D341Med (cell line): ENCODE measurements around the gene TRPV4.

ENCODE experiments used
- DNase-seq: peaks from one replicate; pipeline ENCODE4 v3.0.0; 2012; ENCODE audit warnings: low spot score

TRPV4 gene

DNA sequence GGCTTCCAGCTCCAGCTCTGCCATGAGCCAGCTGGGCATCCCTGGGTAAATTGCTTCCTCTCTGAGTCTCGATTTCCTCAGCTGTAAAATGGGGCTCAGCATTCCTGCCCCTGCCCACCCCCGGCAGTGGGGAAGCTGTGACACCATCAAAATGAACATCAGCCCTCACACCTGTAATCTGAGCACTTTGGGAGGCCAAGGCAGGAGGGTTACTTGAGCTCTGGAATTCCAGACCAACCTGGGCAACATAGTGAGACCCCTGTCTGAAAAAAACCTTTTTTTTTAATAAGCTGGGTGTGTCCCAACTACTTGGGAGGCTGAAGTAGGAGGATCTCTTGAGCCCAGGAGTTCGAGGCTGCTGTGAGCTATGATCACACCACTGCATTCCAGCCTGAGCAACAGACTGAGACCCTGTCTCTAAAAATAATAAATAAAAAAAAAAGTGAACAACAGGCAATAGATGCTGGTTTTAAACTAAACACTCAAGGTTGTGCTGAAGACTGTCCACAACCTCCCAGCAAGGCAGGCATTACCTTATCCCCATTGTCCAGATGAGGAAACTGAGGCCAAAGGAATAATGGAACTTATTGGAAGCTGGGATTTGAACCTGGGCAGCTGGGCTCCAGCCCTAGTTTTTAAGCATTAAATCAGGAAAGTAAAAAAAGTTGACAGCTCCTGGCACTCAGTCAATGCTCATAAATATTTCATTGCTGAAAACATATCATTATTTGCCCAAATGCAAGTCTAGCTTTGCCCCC lies 4.3 kb downstream of the TRPV4 start:
- DNase-seq, result no peak

DNA sequence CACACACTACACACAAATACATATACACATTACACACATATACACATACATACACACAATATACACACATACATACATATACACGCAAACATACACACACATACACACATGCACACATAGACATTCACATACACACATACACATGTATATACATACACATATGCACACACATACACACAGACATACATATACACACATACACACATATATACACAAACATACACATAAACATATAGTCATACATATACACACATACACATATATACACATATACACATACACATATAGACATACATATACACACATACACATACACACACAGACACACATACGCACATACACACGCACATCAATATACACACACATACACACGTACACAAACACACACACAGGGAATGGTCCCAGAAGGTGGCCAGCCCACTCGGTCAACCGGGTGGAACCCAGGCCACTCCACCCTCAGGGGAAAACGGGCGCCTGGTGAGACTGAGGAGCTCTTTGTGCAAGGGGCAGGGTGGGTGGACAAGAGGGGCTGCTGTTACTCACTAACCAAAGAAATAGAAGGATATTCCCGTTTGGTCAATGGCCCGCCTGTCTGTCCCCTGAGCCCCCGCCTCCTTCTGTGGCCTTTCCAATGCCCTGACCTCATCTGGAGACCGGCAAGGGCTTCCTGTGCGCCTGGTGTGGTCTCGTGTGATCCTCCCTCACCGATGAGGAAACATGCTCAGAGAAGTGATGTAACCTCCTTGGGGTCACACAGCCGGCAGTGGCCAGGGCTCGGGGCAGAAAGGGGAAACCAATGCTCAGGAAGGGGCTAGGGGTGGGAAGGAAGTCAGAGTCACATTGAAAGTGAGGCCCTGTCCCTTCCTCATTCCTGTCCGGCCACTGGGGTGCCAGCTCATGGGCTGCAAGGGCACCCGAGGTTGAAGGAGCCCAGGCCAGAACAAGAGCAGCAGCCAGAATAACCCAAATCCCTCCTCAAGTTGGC lies 5.3 kb downstream of the TRPV4 start:
- no peak for DNase-seq

DNA sequence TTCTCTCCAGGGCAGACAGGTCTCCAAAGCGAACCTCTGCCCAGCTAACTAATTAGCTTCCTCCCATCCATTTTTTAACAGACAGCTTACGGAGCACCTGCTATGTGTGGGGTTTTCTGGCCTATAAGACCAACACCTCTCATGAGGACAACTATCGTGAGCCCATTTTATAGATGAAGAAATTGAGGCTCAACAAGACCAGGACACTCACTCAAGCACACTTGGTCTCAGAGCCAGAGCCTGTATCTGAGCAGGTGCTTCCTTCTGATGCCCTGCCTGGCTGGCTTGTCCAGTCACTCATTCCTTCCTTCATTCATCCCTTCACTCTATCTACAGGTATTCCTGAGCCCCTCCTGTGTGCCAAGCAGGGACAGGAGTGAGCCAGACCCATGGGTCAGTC lies 6.1 kb downstream of the TRPV4 start:
- no peak for DNase-seq

DNA sequence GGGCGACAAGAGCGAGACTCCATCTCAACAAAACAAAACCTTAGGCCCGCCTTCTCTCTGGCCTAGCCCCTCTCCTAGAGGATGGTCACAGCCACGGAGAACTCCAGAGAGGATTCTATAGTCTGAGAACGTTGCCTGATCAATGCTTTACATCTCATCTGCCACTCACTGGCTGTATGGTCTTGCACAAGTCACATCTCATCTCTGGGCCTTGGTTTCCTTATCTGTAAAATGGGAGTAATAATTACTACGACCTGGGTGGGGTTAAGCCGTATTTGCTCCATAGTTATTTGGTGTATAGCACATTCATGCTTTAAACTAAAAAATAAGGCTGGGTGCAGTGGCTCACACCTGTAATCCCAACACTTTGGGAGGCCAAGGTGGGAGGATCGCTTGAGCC lies 8.5 kb downstream of the TRPV4 start:
- DNase-seq, result no peak

DNA sequence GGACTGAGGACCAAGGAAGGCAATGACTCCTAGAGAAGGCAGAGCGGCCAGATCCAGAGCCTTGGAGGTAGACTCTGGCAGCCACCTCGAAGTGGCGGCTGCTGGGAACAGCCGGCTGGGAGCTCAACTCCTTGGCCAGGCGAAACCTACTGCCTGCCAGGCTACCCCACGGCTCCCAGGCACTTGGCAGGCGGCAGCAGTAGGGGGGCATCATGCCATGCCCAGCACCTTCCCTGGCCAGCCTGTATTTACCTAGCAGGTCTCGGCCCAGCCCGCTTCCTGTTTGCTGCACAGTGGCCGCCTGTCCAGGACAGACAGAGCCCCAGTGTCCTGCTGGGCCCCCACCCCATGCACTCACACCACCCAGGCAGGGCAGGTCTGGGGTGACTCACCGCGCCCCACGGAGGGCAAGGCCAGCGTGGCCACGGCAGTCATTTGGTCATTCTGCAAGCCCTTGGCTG lies 10.2 kb downstream of the TRPV4 start:
- DNase-seq, result no peak

DNA sequence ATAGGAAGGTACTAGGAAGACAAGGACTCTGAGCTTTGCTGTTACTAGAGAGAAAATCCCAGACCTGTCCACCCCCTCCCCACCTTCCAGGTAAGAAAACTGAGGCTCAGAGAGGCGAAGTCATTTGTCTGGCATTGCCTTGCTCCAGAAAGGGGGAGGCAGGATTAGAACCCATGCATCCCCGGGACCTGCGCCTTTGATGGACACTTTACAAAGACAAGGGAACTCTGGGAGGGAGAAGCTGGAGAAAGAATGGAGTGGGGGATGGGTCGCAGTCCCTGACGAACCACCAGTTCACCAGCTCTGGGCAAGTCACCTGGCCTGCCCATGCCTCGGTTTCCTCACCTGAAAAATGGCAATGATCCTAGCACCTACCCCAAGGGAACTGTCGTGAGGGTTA lies 10.8 kb downstream of the TRPV4 start:
- DNase-seq, result no peak

DNA sequence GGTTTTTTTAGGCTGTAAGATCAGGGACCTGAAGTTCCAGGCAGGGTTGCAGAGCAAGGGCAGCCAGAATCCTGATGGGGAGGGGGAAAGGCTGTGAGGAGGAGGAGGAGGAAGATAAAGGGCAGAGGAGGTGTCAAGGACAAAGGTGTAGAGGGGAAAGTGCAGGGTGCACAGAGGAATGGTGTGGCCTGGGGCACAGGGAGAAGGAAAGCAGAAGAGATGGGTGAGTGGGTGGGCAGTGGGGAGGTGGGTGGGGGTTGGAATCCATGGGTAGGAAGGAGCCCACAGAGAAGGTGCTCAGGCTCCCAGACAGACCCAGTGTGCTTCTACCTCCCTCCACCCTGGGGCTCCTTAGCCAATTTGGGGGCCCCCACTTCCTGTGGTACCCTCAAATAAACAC lies 11.2 kb downstream of the TRPV4 start:
- no peak for DNase-seq

DNA sequence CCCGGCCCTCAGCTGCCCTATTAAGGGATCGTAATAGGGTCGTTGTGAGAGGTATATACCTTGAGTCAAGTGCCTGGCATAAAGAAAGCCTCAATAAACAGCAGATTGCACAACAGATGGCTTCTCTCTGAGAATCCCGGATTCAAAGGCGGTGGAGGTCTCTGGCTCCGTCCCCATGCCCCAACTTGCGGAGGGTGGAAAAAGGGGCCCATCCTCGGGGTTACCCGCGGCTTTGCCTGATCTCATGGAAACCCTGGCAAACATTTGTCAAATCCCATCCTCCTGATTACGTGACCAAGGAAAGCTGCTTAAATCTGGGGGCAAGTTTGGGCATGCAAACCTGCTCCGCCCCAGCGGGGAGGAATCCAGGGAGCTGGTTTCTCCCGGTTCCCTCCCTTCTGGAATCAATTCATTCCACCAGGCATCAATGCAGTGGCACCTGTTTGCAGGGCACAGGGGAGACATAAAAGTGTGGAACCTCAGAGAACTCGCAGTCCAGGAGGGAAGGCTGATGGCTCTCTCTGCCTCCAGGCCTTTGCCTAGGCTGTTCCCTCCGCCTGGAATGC lies 12.3 kb downstream of the TRPV4 start:
- DNase-seq, result peak; percentile 92

DNA sequence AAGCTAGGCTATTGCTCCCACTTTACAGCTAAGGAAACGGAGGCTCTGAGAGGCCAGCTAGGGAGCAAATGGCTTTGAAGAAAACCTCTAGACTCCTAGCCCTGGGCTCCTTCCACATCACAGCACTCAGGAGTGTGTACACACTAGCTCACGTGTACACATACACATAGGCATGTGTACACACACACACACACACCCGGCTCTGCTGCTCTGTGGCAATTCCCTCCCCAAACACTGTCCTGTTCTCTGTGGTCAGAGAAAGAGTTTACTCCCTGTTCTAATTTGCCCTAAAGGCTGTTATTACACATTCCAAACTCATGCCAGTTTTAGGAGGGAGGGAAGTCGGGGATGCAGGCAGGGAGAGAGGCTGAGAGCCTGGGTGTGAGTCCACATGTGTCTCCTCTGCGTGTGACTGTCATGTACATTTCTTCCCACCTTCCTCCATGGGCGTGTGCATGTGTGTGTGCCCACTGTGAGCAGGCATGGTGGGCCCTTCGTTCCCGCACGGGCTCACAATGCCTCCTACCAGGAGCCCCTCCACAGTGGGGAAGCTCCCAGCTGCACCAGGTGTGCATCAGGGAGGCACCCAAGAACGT lies 14.2 kb downstream of the TRPV4 start:
- DNase-seq, result no peak

DNA sequence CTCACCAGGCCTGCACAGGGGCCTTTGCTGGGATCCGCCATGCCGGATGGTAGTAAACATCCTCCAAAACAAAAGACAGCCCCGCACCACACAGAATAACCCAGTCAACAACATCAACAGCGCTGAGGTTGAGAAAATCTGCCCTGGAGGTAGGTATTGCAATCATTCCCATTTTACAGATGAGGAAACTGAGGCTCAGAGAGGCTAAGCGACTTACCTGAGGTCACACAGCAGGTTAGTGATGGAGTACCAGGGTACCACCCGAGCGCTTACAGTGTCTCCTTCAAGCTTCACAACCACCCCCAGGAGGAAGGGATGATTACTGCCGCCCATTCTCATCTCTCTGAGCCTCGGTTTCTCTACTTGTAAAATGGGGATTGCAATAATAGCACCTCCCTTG lies 14.9 kb downstream of the TRPV4 start:
- no peak for DNase-seq

DNA sequence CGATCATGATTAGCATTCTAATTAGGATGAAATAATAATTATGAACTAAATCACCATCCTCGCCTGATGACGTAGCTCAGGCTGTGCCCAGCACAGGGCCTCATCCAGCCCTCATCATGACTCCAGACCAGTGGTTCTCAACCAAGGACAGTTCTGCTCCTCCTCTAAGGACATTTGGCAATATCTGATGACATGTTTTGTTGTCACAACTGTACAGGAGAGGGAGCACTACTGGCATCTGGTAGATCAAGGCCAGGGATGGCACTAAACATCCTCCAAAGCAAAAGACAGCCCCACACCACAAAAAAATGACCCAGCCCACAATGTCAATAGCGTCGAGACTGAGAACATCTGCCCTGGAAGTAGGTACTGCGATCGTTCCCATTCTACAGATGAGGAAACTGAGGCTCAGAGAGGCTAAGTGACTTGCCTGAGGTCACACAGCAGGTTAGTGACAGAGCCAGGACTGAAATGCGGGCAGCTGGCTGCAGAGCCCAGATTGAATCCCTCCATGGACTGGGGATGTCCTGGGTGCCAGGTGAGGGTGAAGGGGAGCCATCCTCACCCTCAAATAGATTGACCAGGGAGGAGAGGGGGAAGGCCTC lies 15.5 kb downstream of the TRPV4 start:
- DNase-seq, result no peak

DNA sequence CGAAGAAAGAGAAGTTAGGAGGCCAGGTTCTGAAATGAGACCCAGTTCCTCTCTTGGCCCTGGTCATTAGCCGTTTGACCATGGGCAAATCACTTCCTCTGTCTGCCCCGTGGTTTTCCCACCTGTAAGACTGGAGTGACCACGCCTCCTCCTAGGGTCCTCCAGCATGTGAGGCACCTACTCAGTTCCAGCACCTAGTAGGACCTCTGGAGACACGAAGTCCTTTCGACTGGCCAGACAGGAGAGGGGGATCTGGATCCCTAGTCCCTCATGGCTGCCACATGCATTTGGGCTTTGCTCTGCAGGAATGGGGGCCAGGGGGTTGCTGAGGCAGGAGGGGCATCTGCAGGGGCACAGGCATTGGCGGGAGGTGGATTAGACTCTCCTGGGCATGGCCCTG lies 16.3 kb downstream of the TRPV4 start:
- no peak for DNase-seq

DNA sequence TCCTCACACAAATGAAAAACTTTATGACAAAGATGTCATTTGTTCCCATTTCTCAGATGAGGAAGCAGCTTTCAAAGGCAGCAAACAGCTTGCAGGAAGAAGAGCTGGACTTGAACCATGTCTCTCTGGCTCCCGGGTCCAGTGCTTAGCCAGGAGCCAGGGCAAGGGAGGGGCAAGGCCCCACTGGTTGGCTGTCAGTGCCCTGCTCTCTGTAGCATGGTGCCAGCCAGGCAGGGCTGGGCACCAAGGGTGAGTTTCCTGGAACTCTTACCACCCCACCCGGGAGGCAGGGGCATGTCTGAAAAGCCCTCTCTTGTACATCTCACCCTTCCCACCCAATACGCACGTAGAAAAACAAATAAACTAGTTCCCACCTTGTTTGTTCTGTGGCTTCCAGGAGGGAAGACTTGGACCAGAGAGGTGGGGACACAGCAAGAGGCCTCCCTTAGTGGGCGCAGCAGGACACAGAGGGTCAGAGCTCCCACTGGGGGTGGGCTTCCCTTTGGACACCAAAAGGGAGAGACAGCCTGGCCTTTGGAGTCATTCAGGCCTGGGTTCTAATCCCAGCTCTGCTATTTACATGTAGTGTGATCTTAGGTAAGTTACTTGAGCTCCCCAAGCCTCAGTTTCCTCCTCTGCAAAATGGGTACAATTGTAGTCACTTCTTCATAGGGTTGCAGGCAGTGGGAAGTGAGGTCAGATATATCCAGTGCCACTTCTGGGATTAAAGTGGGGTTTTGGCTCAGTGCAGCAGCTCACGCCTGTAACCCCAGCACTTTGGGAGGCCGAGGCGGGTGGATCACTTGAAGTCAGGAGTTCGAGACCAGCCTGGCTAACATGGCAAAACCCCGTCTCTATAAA lies 17.2 kb downstream of the TRPV4 start:
- DNase-seq, result no peak

DNA sequence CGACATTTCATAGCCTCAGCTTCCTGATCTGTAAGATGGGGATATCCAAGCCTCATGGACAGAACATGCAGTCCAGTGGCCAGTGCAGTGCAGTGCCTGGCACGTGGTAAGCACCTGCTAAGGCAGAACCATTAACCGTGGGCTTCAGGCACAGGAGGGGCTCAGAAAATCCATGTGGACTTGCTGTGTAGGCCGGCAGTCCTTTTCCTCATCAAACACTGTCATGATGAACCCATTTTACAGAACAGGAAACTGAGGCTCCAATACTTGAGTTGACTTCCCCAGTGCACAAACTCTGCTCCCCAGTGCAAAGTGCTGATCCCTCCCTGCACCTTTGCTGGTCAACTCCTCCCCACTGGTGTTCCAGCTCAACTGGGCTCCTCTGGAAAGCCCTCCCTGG lies 18.0 kb downstream of the TRPV4 start:
- DNase-seq, result no peak

DNA sequence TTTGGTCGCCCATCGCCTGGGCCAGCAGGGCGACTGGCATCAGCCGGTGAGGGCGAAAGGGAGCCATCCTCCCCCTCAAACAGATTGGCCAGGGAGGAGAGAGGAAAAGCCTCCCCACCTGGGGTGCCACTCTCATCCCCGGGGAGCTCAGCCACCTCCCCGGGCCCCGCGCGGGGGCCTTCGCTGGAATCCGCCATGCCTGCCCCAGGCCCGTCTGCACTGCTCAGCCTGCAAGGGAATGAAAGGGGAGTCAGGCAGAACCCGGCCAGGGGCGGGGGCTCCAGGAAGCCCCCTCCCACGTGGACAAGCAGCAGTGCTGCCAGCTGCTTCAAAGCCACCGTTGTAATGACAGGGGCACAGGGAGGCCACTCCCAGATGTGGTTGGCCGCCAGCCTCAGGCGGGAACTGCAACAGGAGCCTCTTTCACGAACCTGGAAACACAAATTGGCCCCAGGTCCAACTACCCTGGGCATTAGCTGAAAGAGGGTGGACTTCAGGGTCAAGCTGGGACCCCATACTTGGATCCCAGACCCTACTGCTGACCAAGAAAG lies 18.5 kb downstream of the TRPV4 start:
- DNase-seq, result no peak

DNA sequence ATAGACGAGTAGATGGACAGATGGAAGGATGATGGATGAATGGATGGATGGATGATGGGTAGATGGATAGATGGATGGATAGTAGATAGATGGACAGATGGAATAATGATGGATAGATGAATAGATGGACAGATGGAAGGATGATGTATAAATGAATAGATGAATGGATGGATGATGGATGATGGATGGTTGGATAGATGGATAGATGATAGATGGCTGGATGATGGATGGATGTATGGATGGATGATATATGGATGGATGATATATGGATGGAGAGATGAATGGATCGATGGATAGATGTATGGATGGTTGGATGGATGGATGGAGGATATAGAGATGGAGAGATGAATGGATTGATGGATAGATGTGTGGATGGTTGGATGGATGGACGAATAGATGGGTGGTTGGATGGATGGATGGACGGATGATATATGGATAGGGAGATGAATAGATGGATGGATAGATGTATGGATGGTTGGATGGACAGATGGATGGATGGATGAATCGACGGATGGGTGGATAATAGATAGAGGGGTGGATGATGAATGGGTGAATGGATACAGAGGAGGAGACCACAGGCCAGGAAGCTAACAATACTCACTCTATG lies 19.3 kb downstream of the TRPV4 start:
- DNase-seq, result no peak

DNA sequence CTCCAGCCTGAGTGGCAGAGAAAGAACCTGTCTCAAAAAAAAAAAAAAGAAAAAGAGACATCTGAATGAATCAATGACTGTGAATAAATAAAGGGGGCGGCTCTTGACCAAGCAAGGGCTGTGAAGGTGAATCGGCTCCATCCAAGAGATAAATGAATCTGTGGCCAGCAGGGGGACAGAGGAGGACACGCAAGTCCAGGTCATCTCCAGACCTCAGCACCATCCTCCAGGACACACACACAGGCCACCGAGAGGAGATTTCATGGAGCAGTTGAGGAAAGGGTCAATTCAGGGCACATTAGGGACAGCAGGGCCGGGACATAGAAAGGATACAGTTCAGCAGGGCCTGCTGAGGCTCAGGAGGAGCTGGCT lies 21.6 kb downstream of the TRPV4 start:
- DNase-seq, result no peak

DNA sequence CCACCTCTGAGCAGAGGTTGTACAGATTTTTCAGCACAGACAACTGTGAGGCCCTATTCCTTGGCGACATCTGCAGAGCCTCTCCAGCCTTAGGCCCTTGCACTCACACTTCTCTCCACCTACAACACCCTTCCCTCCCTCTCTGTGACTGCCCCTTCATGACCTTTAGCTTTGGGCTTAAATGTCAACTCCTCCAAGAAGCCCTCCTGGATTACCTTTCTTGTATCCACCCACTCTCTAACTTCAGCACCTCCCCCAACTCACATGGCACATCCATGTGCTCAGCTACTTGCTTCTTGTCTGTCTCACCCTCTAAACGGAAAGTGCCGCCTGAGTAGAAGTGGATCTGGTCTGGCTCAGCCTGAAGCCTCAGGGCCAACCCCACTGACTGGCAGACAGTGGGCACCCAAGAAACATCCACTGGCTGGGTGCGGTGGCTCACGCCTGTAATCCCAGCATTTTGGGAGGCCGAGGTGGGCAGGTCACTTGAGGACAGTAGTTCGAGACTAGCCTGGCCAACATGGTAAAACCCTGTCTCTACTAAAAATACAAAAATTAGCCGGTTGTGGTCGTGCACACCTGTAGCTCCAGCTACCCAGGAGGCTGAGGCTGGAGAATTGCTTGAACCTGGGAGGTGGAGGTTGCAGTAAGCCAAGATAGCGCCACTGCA lies 22.1 kb downstream of the TRPV4 start:
- no peak for DNase-seq

DNA sequence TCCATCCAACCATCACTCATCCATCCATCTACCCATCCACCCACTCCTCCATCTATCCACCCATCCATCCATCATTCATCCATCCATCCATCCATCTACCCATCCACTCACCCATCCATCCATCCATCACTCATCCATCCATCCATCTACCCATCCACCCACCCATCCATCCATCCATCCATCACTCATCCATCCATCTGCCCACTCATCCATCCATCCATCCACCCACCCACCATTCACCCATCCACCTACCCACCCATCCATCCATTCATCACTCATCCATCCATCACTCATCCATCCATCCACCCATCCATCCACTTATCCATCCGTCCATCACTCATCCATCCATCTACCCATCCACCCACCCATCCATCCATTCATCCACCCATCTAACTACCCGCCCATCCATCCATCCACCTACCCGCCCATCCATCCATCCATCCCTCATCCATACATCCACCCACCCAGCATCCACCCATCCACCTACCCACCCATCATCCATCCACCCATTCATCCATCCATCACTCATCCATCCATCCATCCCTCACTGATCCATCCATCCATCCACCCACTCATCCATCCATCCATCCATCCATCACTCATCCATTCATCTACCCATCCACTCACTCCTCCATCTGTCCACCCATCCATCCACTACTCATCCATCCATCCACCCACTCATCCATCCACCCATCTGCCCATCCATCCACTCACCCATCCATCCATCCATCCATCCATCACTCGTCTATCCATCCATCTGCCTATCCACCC lies 24.1 kb downstream of the TRPV4 start:
- DNase-seq, result no peak
